ENCODE data around the gene THBS1.

- TF ChIP-seq RARB (CRISPR knock-in tag; IDR thresholded peaks at IDR 0.05) (no peak), ESRRG (CRISPR knock-in tag; IDR thresholded peaks at IDR 0.05) (no peak), CREB5 (CRISPR knock-in tag; IDR thresholded peaks at IDR 0.05; ENCODE audit: low read depth) (no peak), TOX (CRISPR knock-in tag; IDR thresholded peaks at IDR 0.05; ENCODE audit: borderline replicate concordance) (no peak), ZFP3 (CRISPR knock-in tag; IDR thresholded peaks at IDR 0.05) (no peak), ARNTL (CRISPR knock-in tag; IDR thresholded peaks at IDR 0.05; ENCODE audit: borderline replicate concordance, low read depth) (no peak), ZNF70 (CRISPR knock-in tag; IDR thresholded peaks at IDR 0.05) (no peak), ZNF8 (CRISPR knock-in tag; IDR thresholded peaks at IDR 0.05) (no peak), PPARA (CRISPR knock-in tag; IDR thresholded peaks at IDR 0.05; ENCODE audit: borderline replicate concordance) (no peak), PATZ1 (CRISPR knock-in tag; IDR thresholded peaks at IDR 0.05; ENCODE audit: borderline replicate concordance) (no peak)
Observed at GRCh38 chr15:39609166-39609916, 28.5 kb downstream of the THBS1 start.

Data from SK-N-SH treated with all-trans-retinoic acid at 6 μM for 48 hours (cell line).